Panc1 (cell line): Measurements from ENCODE around the gene MBTPS1.

Experiments
- CTCF ChIP-seq: fragments of 450-650 bp; IDR thresholded peaks from 2 replicates; pipeline ENCODE4 v1.5.1; 2017; ENCODE audit warnings: mild to moderate bottlenecking
- SIN3A ChIP-seq: IDR thresholded peaks from 2 replicates; pipeline ENCODE4 v1.6.1; 2012; ENCODE audit warnings: low read depth, mild to moderate bottlenecking, low read length, moderate library complexity, borderline replicate concordance; ENCODE audit not compliant: insufficient read depth

- TF ChIP-seq CTCF (no peak), SIN3A (no peak)
Observed at GRCh38 chr16:84069540-84069939, 47.2 kb downstream of the MBTPS1 start.
